B cell (primary cell): ENCODE measurements around the gene SPPL2B.

Experiments used
- CTCF ChIP-seq: fragments of 200-600 bp; IDR thresholded peaks from one replicate; pipeline ENCODE4 v1.8.0; 2022; ENCODE audit warnings: antibody characterized with exemption, mild to moderate bottlenecking
- EZH2 ChIP-seq: IDR thresholded peaks from 2 replicates; pipeline ENCODE4 v1.6.1; 2012; ENCODE audit warnings: borderline replicate concordance, low read depth, mild to moderate bottlenecking, moderate library complexity, low read length; ENCODE audit not compliant: insufficient read depth, poor library complexity, severe bottlenecking

GRCh38 chr19:2339644-2340310 is 11.3 kb downstream of the SPPL2B start:
- TF ChIP-seq CTCF = no peak
- TF ChIP-seq EZH2 = no peak
